ENCODE data around the gene SHKBP1. TPM values are rescaled to one million over a fixed set of nuclear protein-coding genes. Genes with fewer than 3 reads are reported as not detected.

Gene SHKBP1, protein sequence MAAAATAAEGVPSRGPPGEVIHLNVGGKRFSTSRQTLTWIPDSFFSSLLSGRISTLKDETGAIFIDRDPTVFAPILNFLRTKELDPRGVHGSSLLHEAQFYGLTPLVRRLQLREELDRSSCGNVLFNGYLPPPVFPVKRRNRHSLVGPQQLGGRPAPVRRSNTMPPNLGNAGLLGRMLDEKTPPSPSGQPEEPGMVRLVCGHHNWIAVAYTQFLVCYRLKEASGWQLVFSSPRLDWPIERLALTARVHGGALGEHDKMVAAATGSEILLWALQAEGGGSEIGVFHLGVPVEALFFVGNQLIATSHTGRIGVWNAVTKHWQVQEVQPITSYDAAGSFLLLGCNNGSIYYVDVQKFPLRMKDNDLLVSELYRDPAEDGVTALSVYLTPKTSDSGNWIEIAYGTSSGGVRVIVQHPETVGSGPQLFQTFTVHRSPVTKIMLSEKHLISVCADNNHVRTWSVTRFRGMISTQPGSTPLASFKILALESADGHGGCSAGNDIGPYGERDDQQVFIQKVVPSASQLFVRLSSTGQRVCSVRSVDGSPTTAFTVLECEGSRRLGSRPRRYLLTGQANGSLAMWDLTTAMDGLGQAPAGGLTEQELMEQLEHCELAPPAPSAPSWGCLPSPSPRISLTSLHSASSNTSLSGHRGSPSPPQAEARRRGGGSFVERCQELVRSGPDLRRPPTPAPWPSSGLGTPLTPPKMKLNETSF
- total RNA-seq: 10 to 100 TPM; 53.6 to 87.8 TPM

DNA sequence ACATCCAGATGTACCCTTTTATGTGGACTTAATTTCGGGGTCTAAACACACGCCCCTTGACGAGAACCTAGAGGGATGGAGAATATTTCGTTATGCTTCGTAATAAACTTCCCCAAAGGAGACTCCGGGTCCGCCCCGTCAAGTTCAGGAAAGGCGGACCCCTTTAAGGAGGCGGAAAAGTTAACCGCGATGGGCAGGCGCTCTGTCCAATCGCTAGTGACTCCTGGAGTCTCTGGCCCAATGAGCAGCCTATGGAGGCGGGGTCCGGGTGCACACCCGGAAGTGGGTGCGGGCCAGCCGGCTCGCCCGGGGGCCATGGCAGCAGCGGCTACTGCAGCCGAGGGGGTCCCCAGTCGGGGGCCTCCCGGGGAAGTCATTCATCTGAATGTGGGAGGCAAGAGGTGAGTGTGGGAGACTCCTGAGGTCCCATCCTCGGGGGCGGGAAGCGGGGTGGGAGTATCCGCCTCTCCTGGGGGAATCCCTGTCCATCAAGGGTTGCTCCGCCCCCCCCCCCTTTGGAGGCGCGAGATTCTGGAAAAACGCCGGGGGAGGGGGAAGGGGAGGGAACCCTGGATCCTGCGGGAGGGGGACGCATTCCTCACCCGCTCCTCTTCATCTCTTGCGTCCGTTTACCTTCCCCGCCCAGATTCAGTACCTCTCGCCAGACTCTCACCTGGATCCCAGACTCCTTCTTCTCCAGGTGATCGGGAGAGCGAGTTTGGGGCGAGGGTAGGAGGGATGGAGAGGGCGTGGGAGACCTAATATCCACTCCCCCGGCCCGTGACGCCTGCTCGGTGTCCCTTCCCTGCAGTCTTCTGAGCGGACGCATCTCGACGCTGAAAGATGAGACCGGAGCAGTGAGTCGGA lies at the start of gene SHKBP1:
TSS of gene SHKBP1 (plus strand) at position 289 of the 867 bp plus-strand sequence. CDS start at position 316, 27 bp downstream.
- Histone ChIP-seq H3K4me3 (peak within 1 kb of the TSS; percentile 80), H3K9me3 (no peaks in the 10 kb centered on the region), H3K36me3 (no peaks in the 10 kb centered on the region), H3K4me1 (no peaks in the 10 kb centered on the region), H3K9ac (ENCODE audit: low read depth in 2 of 2, low read length in 2 of 2) (peak within 1 kb of the TSS; percentile 73 to 85), H3K27me3 (no peaks in the 10 kb centered on the region), H3K27ac (peak within 1 kb of the TSS; percentile 66)
- intact Hi-C loops (cut with DNase I): no loop called here
- TF ChIP-seq, protein P1, sequence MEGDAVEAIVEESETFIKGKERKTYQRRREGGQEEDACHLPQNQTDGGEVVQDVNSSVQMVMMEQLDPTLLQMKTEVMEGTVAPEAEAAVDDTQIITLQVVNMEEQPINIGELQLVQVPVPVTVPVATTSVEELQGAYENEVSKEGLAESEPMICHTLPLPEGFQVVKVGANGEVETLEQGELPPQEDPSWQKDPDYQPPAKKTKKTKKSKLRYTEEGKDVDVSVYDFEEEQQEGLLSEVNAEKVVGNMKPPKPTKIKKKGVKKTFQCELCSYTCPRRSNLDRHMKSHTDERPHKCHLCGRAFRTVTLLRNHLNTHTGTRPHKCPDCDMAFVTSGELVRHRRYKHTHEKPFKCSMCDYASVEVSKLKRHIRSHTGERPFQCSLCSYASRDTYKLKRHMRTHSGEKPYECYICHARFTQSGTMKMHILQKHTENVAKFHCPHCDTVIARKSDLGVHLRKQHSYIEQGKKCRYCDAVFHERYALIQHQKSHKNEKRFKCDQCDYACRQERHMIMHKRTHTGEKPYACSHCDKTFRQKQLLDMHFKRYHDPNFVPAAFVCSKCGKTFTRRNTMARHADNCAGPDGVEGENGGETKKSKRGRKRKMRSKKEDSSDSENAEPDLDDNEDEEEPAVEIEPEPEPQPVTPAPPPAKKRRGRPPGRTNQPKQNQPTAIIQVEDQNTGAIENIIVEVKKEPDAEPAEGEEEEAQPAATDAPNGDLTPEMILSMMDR (IDR thresholded peaks at IDR 0.05): no peak
- peak; percentile 97 for DNase-seq

DNA sequence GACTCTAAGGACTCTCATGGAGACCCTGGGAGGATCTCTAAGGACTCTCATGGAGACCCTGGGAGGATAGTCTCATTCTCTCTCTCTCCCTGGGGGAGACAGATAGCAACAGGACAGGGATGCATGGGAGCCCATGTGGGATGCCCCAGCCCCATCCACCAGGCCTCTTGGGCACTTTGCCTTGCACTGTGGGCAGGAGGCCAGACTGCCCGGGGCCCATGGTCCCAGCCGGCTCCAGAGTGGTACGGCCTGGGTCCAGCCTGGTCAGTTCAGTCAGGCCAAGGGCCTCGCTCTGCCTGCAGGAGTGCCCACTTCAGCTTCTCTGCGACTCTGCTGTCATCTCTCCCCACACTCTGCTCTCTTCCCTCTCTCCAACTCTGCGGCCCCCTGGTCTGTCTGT lies 48.6 kb upstream of the SHKBP1 start:
- intact Hi-C loops (cut with DNase I): loop anchor here (5.0 to 10.0 kb wide), 2 partner anchors 69 to 223 kb away; no protein-coding TSS in a partner anchor
- Histone ChIP-seq H3K36me3 (no peaks in the 10 kb centered on the region), H3K9me3 (no peaks in the 10 kb centered on the region), H3K4me3 (no peak overlapping the region), H3K27me3 (no peaks in the 10 kb centered on the region), H3K27ac (no peak overlapping the region), H3K4me1 (no peaks in the 10 kb centered on the region), H3K9ac (ENCODE audit: low read depth in 2 of 2, low read length in 2 of 2) (no peak overlapping the region)
- TF ChIP-seq, protein P1 (IDR thresholded peaks at IDR 0.05): no peak
- DNase-seq: no peak

DNA sequence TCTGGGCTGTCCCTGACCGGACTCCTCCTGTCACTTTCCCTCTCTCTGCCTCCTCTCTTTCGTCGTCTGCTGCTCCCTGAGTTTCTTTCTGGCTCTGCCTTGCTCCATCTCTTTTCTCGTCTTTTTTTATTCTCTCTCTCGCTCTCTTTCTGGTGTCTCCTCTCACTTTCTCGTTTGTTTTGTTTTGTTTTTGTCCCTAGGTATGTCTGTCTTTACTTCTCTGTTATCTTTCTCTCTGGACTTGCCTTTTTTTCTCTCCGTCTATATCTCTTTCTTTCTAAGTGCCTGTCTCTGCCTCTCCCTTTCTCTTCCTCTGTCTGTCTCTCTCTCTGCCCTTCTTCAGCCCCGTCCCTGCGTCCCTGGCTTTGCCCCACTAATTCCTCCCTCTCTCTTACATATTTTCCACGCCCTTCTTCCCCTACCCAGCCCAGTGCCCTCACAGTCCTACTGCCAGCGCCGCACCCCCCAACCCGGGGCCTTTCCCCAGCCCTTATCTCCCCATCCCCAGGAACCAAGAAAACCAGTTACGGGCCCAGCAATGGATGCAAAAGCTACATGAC lies 48.1 kb upstream of the SHKBP1 start:
- Histone ChIP-seq H3K27me3 (no peaks in the 10 kb centered on the region), H3K36me3 (no peaks in the 10 kb centered on the region), H3K9ac (ENCODE audit: low read depth in 2 of 2, low read length in 2 of 2) (no peak overlapping the region), H3K9me3 (no peaks in the 10 kb centered on the region), H3K4me1 (no peaks in the 10 kb centered on the region), H3K27ac (no peak overlapping the region), H3K4me3 (no peak overlapping the region)
- intact Hi-C loops (cut with DNase I): loop anchor here (5.0 to 10.0 kb wide), 2 partner anchors 69 to 224 kb away; no protein-coding TSS in a partner anchor
- DNase-seq: no peak
- TF ChIP-seq, protein P1 (IDR thresholded peaks at IDR 0.05): no peak

DNA sequence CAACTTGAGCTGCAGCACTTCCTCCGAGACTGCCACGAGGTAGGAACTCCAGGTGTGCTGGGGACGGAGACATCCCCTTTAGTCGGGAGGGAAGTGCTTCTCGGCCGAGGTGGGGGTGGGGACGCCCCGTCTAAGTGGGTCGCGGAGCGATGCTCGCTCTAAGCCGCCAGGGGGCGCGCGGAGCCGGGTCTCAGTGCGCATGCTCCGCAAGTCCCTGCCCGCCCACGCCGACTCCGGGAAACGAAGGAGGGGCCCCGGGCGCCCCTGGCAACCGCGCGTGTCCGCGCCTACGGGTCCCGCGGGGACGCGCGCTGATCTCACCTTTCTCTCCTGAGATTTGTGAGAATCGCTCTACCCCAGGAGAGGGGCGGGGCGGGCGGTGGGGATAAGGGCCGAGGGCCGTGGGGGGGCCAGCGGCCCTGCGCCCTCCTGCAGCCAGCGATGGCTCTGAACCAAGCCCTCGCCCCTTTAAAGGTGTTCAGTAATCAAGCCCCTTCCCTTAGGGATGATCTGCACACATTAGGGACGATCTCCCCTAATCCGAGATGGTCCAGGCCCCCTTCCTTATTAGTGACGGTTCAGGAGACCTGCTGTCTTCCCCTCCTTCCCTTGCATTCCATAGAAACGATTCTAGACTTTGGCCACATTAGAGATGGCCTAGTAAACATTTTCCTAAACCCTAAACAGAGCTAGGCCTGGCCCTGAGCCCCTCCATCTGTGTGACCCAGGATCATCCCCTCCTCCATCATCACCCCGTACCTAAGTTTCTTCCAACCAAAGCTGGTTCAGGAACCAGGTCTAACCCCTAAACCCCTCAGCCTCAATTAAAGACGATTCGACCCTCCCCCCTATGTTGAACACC lies 47.3 kb upstream of the SHKBP1 start:
- peak overlapping the region in 1 of 2 donors; percentile 73 for H3K9ac ChIP-seq (ENCODE audit: low read depth in 2 of 2, low read length in 2 of 2)
- intact Hi-C loops (cut with DNase I): loop anchor here (5.0 to 10.0 kb wide), 2 partner anchors 68 to 225 kb away; no protein-coding TSS in a partner anchor
- H3K9me3 ChIP-seq: no peaks in the 10 kb centered on the region
- no peaks in the 10 kb centered on the region for H3K36me3 ChIP-seq
- DNase-seq: peak; percentile 83
- H3K27me3 ChIP-seq: no peaks in the 10 kb centered on the region
- no peaks in the 10 kb centered on the region for H3K4me1 ChIP-seq
- peak overlapping the region; percentile 48 for H3K4me3 ChIP-seq
- no peak overlapping the region for H3K27ac ChIP-seq
- TF ChIP-seq, protein P1 (IDR thresholded peaks at IDR 0.05): peak; percentile 85

Data from colonic mucosa (tissue), 4 donors.